ENCODE data around the gene VWA3B.
"Not testable (repeated sequence)": the region's sequence is repeated elsewhere in the genome, so short reads cannot be mapped to it uniquely, and the experiment has no call there.

The VWA3B gene

DNA sequence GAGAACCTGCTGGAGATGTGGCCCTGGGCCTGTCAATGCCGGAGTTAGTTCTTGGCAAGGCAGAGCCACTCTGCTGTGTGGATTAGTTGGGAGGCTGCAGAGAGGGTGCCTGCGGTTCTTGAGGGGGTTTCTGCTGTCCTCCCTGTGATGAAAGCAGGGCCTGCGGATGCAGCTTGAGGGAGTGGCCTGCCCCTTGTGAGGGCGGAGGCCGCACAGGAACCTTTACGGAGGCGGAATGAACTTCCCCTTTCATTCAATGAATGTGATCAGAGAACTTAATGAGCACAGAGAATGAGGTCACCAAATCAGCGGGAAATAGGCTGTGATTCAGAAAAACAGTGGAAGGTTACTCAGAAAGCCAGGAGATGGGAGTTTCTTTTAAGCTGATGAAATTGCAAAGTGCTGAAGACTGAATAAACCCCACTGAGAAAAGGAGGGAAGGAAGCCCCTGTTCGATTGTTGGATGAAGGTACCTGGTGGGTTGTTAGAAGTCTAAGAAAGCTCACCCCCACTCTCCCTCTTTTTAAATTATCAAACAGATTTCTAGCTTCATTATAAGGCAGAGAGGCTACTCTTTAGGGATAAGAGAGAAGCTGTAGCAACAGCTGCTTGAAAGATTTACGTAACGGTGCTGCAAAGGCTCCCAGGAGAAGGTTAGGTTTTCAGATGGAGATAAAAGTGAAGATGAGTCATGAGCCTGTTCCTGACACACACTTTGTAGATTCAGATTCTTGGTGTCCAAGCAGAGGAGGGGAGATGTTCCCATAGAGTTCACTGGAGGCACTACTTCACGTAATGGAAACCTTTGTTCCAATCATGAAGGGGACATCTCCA lies 47.4 kb downstream of the VWA3B start:
- DNase-seq, result no peak

DNA sequence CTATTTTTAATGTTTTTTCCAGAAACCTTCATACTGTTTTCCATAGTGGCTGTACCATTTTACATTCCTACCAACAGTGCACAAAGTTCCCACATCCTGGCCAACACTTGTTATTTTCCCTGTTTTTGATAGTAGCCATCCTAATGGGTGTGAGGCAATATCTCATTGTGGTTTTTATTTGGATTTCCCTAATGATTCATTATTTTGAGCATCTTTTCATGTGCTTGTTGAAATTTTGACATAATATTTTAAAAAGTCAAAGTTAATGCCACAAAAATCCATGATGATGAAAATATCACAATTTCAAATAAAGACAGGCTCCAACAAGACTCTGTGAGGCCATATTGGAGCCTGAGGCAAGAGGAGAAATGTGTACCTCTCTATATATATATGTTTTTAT lies 50.2 kb downstream of the VWA3B start:
- DNase-seq, result no peak

DNA sequence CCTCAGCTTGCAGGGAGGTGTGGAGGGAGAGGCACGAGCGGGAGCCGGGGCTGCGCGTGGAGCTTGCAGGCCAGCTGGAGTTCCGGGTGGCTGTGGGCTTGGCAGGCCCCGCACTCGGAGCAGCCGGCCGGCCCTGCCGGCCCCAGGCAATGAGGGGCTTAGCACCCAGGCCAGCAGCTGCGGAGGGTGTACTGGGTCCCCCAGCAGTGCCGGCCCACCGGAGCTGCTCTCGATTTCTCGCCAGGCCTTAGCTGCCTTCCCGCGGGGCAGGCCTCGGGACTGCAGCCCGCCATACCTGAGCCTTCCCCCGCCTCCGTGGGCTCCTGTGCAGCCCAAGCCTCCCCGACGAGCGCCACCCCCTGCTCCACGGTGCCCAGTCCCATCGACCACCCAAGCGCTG lies 52.0 kb downstream of the VWA3B start:
- DNase-seq, result not testable (repeated sequence)

DNA sequence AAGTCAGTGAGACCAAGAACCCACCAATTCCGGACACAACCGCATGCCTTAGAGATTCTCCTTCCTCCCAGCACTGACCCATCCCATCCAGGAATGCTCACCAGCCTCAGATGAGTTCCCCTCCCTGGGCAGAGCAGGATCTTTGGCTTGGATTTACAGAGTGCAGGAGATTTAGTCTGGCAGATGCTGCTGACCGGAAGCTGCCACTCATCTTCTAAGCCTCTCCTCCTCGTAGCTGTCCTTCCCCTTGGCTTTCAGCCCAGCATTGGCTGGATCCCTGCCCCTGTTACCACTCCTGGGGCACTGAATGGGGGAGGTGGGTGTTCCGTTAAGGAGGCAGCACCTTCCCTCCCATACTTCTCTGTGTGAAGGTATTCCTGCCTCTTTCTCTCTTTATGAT lies 53.2 kb downstream of the VWA3B start:
- DNase-seq, result no peak

DNA sequence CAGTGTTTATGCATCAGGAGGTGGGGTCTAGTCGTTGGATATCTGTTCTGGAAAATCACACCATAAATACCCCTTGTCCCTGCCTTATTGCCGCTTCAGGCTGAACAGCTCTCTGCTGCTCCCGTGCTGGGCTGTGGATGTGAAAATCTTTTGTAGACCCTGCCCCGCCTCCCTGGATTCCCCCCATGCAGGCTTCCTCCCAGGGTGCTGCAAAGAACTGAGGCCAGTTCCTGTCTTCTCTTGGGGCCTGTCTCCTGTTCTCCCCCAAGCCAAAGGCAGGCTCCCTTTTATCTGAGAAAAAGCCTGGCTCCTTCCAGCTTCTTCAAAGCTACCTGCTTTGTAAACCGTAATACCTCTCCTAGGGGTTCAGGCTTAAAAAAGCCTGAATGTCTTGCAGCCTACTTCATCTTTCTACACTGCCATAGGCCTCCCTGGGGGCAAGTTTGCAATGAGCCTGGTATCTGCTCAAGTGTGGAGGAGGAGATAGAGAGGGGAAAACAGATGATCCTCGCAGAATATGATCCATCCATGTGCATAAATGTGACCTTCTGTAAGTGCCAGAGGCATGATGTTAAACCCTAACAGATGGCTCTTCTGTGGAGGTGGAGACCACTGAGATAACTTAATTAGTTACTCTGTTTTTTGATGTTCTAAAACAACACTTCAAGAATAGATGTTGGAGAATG lies 55.3 kb downstream of the VWA3B start:
- DNase-seq, result no peak

DNA sequence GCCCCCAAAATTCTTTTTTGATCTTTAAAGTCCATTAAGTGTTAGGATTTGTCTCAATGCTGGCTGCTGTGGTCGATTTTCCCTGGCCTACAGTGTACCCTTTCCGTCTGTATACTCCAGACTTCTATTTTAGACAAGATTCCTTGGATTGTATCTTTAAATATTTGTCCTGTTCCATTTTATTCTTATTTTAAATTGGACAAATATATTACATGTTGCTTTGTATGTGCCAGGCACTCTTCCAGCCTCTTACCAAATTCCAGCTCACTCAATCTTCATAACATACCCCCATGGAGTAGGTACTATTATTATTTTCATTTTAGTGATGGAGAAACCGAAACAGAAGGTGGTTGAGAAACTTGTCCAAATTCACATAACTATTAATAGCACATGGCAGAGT lies 58.1 kb downstream of the VWA3B start:
- DNase-seq, result no peak

DNA sequence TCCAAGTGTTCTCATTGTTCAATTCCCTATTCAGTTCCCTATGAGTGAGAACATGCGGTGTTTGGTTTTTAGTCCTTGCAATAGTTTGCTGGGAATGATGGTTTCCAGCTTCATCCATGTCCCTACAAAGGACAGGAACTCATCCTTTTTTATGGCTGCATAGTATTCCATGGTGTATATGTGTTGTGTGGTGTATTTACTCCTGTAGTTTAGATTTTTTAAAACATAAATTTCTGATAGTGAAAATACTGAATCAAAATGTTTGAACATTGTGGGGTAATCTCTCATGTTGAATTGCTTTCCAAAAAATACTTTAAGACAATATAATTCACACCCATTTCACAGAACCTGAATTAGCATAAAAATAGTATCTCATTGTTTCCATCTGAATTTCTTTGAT lies 60.9 kb downstream of the VWA3B start:
- not testable (repeated sequence) for DNase-seq

DNA sequence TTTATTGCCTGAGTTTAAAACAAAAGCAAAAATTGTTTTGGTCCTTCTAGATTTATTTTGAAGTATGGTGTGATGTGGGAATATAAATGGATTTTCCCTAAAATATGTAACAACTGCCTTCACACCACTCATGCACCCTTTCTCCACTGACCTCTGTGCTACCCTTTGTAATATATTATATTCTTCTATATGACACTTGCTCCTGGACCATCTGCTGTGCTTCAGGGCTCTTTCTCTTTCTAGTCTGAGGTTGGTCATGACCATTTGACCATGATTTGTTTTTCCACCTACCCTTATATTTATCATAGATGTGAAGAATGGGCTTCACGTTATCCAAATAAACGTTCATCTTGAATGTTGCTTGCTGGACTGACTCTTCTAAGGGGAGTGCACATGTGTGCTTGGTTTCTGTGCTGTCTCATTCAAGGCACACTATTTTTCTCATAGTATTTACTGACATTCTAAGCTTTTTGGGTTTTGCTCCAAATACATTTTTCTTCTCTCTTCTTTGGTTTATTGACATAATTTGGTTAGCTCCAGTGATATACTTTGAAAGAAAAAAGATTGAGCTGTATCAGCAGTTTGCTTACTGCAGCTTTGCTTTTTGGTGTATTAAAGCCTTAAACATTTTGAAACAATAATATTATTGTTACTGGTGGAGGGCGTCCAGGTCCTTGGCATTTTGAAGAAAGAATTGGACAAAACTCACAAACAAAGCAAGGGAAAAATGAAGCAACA lies 61.8 kb downstream of the VWA3B start:
- DNase-seq, result no peak

DNA sequence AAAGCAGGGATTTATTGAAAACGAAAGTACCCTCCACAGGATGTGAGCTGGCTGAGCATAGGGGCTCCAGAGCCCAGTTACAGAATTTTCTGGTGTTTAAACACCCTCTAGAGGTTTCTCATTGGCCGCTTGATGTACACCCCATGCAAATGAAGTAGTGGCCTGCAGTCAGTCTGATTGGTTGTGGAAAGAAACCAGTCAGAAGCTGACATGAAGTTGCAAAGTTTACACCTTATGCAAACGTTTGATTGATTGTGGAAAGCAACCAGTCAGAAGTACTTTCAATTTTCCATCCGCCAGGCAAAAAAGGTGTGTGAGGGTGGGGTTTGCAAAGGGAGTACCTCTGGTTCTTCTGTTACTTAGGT lies 62.3 kb downstream of the VWA3B start:
- no peak for DNase-seq

DNA sequence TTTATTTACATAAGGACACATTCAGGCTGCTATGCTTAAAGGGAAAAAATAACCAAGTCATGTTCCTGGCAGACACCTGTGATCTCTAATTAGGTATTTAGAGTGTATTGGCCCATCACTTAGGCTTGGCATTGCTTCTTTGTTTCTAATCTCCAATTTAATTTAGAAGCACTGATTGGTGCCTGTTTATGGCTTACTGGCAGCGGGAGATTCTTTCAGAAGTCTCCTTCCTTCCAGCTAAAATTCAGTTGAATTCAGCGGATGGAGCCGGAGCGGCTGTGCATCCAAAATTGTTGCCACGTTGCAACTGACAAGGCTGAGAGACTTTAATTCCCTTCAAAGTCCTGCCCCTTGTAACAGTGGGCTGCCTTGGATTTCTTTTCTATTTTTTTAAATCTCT lies 66.5 kb downstream of the VWA3B start:
- DNase-seq, result no peak

DNA sequence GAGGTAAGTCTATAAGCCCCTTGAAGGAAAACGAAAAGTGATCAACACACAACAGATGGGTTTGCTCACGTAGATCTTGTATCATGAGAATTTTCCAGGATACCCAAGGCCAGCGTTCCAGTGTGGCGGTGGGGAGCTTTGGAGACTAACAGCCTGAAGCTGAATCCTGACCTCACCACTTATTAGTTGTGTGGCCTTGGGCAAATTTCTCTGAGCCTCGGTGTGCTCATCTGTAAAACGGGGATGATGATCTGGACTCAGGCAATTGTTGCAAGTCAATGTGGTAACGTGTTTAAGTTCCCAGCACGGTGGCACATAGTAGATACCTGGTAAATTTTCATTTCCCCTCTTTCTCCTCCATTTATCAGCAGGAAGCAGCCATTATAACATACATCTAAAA lies 68.3 kb downstream of the VWA3B start:
- DNase-seq, result no peak

DNA sequence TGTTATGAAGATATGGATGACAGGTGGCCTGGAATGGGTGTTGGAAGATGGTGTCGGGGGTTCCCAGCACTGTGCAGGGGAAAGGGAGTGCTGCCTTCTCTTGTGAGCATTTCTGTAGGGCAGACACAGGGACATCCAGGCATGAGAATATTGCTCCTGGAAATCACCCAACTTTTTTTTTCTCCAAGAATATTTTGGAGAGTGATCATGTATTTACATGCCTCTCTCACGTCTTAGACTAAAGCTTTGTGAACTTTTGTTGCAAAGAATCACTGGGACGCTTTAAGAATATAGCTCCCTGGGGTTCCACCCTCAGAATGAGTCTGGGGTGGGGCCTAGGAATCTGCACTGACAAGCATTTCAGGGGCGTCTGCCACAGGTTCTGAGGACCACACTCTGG lies 68.7 kb downstream of the VWA3B start:
- no peak for DNase-seq

DNA sequence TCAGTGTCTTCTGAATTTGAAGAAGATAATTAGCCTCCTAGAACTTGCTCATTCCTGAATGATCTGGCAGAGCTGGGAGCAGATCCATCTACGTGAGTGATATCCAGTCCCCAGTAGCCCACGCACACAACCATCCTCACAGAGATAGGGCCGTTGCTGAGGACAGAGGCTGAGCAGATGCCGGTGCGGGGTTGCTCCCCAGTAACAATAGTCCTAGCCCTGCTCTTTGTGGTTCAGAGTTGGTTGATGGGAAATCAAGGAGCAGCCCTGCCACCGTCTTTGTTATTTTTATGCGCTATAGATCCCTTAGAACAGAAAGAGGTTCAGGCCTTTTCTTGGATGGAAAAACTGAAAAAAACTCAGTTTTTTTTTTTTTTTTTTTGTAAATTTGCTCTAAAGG lies 69.3 kb downstream of the VWA3B start:
- DNase-seq, result no peak

DNA sequence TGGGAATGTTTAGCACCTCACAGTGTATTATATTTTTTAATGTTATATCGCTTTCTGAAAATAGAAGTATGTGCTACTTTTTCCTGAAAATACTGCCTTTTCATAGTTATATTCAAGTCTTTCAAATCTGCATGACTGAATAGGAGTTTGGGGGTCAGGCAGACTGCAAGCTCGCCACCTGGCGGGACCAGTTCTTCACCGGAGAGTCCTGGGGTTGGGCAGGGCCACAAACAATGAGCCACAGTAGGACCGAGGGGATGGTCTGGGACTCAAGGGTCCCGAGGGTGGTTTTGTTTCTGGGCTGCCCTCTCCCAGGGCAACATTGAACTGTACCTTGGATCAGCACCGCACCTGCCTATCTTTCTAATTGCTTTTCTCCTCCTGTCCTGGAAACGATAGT lies 70.6 kb downstream of the VWA3B start:
- no peak for DNase-seq

DNA sequence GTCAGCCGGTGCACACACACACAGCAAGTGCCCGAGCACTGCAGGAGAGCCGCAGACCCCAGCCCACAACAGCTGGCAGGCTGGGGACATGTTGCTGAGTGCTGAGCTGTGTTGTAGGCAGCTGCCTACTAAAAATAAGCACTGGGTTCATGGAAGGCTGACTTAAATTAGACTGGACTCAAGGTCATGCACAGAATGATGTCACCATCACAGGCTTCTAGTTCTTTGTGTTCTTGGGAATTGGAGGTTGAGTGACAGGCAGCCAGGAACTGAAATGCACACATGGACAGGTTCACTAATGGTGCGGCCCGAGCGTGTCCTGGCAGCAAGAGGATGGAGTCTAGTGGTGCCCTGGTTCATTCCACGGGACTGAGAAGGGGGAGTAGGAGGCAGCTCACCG lies 71.3 kb downstream of the VWA3B start:
- no peak for DNase-seq

DNA sequence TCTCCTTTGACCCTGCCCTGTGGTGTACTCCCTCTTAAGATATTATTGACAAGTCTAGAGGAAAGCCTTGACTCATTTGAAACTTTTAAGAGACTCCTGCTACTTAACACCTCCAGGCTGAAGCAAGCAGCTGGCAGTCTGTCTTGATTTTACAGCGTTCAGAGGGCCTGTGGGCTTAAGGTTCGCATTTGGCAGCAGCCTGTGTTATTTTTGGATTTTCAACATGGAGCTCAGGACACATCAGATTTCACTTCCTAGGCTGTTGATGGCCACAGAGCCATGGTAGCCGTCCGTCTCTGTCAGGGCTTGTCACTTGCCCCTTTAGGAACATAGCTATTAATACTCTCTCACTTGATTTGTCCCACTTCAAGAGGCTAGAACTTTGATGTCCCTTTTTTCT lies 73.6 kb downstream of the VWA3B start:
- DNase-seq, result no peak

DNA sequence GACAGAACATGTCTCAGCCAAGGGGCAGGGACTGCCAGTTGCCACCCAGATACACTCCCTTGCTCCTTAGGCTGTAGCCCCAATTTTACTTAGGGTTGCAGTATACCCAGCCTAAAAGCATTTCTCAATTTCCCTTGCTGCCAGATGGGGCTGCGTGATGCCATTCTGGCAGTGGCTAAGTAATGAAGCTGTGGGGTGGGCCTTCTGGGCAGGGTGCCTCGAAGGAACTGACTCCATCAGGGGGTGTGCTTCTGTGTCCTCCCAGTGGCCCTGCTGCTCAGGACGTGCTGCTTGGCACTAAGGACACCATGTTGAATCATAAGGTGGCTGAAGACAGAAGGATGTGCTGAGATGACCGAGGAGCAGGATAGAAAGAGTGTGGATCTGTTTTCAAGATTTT lies 74.2 kb downstream of the VWA3B start:
- DNase-seq, result no peak

DNA sequence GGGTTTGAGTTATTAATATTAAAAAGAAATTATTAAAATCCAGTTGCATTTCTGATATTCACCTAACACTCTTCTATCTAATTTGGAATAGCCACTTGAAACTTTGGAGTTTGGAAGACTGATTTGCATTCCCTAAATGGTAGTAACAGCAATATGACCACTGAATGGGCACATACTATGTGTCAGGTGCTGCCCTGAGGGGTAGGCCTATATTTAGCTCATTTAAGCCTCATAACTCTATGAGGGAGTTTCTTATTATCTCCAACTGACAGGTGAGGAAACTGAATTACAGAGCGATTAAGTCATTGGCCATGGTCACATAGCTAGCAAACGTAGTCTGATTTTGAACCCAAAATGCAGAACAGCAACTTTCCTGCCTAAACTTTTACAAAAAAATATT lies 77.3 kb downstream of the VWA3B start:
- DNase-seq, result no peak

DNA sequence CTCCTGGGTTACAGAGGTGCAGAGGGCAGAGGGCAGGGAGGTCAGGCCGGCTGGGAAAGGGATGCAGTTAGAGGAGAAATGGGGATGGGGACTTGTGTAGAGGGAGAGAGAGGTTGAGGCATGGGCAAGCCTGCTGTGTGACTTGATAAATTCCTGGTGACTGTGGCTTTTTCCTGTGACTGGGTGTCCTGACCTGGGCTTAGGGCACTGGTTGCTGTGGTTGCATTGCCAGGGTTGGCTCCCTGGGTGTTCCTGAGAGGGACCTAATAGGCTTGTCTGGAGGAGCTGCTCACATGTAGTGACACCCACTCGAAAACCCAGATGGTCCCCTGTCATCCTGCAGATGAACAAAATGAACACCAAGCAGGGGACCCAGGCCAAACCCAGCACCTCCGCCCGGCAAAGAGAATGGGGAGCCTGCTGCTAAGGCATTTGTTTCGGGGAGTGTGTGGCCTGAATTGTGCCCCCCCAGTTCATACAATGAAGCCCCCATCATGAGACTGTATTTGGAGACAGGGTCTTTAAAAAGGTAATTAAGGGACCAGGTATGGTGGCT lies 78.6 kb downstream of the VWA3B start:
- DNase-seq, result no peak

DNA sequence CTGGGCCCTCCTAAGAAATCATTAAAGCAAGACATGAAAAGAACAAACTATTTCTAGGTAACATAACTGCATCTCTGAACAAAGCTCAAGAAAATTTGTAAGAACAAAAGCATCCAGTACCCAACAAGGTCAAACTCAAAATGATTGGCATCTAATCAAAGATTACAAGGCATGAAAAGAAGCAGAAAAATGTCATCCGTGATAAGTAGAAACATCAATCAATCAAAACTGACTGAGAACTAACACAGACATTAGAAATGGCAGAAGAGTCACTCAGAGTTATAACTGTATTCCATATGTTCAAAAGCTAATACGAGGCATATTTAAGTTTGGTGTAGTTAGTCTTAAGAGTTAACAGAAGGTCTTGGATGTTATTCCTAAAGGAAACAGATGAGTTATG lies 80.9 kb downstream of the VWA3B start:
- no peak for DNase-seq

DNA sequence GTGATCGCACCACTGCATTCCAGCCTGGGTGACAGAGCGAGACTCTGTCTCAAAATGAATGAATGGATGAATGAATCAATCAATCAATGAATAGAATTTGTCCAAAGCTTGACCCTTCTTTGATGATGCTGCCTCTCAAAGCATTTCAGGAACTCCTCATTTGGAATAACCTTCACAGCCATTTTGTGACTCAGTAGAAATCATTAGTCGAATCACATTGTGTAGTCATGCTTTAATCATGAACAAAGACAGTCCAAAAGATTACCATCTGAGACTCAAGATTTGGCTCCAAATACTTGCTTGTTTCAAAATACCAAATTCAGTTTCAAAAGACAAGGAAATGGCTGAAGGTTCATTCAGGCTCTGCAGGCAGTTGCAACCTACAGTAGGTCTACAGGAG lies 83.1 kb downstream of the VWA3B start:
- no peak for DNase-seq

DNA sequence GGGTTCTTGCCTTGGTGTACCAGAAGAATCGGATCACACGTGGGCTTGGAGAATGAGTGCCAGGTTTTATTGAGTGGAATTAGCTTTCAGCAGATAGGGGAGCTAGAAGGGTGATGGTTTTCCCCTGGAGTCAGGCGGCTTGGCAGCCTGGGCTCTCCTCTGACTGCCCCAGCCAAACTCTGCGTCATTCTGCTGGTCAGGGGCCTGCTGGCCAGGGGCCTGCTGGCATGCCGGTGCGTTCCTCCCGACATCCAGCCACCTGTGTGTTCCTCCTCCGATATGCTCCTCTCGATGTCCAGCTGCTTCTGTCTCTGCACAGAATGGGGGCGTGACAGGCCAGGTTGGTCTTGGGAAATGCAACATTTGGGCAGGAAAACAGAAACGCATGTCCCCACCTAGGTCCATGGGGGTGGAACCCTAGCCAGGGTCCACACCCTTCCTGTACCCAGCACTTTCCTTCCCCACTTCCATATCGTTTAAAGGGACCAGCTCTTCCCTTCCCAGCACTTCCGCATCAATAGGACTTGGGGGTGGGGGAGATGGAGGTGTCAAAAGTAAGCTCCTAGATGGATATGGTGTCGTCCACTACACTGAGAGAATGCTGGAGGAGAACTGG lies 85.3 kb downstream of the VWA3B start:
- no peak for DNase-seq

DNA sequence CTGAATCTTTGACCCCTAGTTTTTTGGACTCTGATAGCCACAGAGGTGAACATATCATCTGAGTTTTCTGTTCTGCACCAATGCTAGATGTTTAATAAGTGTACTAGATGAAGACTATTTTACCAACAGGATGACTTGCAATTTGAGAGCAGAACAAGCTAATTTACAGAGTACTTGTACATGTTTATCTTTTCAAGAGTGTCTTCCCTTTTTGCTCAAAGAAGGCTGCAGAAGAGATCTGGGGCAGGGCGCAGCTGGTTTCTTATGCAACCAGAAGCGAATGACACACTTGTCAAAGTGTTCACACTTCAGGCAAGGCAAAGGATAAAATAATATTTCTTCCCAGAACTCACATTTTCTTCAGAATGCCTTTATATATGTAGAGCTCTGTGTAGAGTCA lies 86.0 kb downstream of the VWA3B start:
- no peak for DNase-seq
